ENCODE data around the gene PLB1. TPM values are rescaled to one million over a fixed set of nuclear protein-coding genes. Genes with fewer than 3 reads are reported as not detected.

PLB1 gene
- total and polyA plus RNA-seq, 9 of the 15 experiments (the other 6 are each of a cell fraction or from before 2014, with no cell fraction given): 0.01 to 0.09 (median 0.07) TPM; not detected in 2

- H2AFZ ChIP-seq (ENCODE audit: low read depth, low read length): no peak overlapping the region
- peaks cover 7 to 10% of the 10 kb centered on the region in 2 experiments; a peak in 4 of 5 replicates for H3K4me1 ChIP-seq (replicated peaks in 1 of 2; ENCODE audit: control insufficient read depth in 2 of 2, insufficient read depth in 2 of 2, low read length in 2 of 2)
- H3K27me3 ChIP-seq (ENCODE audit: control insufficient read depth in 2 of 2, insufficient read depth in 2 of 2, low read length in 2 of 2): peaks cover 0 to 16% of the 10 kb centered on the region in 2 experiments; a peak in 1 of 5 replicates
- no peak for ATAC-seq
- intact Hi-C loops (cut with micrococcal nuclease): loop anchor here (5.0 kb wide), 2 partner anchors 644 to 749 kb away; no protein-coding TSS in a partner anchor
- BruUV-seq (replicated peaks): no TSS peak
- H3K4me2 ChIP-seq (ENCODE audit: insufficient read depth, low read length): no peak overlapping the region
- TF ChIP-seq ZKSCAN1 (IDR thresholded peaks at IDR 0.05; ENCODE audit: low read depth, low read length) (peak; percentile 83), TBP (optimal IDR thresholded peaks at IDR 0.05; ENCODE audit: low read depth, low read length) (no peak), MGA (IDR thresholded peaks at IDR 0.05) (no peak), ZNF24 (IDR thresholded peaks at IDR 0.05) (peak; percentile 90), ASH1L (IDR thresholded peaks at IDR 0.05; ENCODE audit: borderline replicate concordance, low read depth, partially characterized antibody) (no peak), HNRNPUL1 (IDR thresholded peaks at IDR 0.05; ENCODE audit: low read length) (no peak)
- DNase-seq (ENCODE audit: extremely low read depth in 1 of 4, low spot score in 3 of 4): no peak
- H3K9ac ChIP-seq (ENCODE audit: insufficient read depth in 1 of 2, low read depth in 2 of 2, low read length in 2 of 2): no peak overlapping the region
- FAIRE-seq: no peak
- no peaks in the 10 kb centered on the region for H3K9me3 ChIP-seq (replicated peaks; ENCODE audit: control insufficient read depth, insufficient read depth, low read depth, low read length)
- no peaks in the 10 kb centered on the region for H3K9me1 ChIP-seq (ENCODE audit: control insufficient read depth, insufficient read depth, low read length)
- H3K4me3 ChIP-seq: no peak overlapping the region
- H4K20me1 ChIP-seq (replicated peaks; ENCODE audit: control insufficient read depth, insufficient read depth, low read length): 0 out of 2 replicates have a peak, but pooled peaks cover 7% of the 10 kb centered on the region
- ChIA-PET CTCF (ENCODE audit: low intra/inter-chr PET ratio) (no interaction called here), POLR2A (interaction anchor here (0.6 to 0.7 kb wide), 2 partner anchors 138 to 684 kb away, joined by 3 read pairs; no protein-coding TSS in a partner anchor)
- no peaks in the 10 kb centered on the region for H3K36me3 ChIP-seq (ENCODE audit: control insufficient read depth, insufficient read depth, low read length)
- 28% methylated on average over 15 of the region's 15 CpGs for WGBS (ENCODE audit: insufficient coverage, low coverage, missing lambda C conversion rate)
- H3K27ac ChIP-seq (ENCODE audit: extremely low read depth, low read depth, low read length): no peak overlapping the region
- H3K79me2 ChIP-seq (ENCODE audit: control insufficient read depth, insufficient read depth, low read length): no peaks in the 10 kb centered on the region
- in situ Hi-C loops (cut with MboI): no loop called here
Measured at GRCh38 chr2:28450901-28451565, 44.8 kb upstream of the PLB1 start.

Data from K562 (cell line).